HUES48 (cell line): Measurements from ENCODE around the gene RTCB.

Source experiments
- H3K27ac ChIP-seq: one replicate; pipeline ENCODE4 v1.7.0; 2013; ENCODE audit warnings: low read depth, low read length, inconsistent platforms
- H3K27me3 ChIP-seq: 2 replicates; pipeline ENCODE4 v1.6.1; 2013; ENCODE audit warnings: mild to moderate bottlenecking, low read length; ENCODE audit not compliant: control insufficient read depth, insufficient read depth
- H3K36me3 ChIP-seq: 2 replicates; pipeline ENCODE4 v1.6.1; 2013; ENCODE audit warnings: low read length; ENCODE audit not compliant: control insufficient read depth, insufficient read depth
- H3K4me1 ChIP-seq: 2 replicates; pipeline ENCODE4 v1.6.1; 2013; ENCODE audit warnings: mild to moderate bottlenecking, low read length; ENCODE audit not compliant: control insufficient read depth, insufficient read depth
- H3K4me3 ChIP-seq: 2 replicates; pipeline ENCODE4 v1.5.1; 2013; ENCODE audit warnings: mild to moderate bottlenecking, low read depth, low read length
- H3K9ac ChIP-seq: 2 replicates; pipeline ENCODE4 v1.6.1; 2013; ENCODE audit warnings: mild to moderate bottlenecking, low read depth, low read length, moderate library complexity
- H3K9me3 ChIP-seq: 2 replicates; pipeline ENCODE4 v1.6.1; 2013; ENCODE audit warnings: low read length; ENCODE audit not compliant: control insufficient read depth, insufficient read depth

The RTCB gene

DNA sequence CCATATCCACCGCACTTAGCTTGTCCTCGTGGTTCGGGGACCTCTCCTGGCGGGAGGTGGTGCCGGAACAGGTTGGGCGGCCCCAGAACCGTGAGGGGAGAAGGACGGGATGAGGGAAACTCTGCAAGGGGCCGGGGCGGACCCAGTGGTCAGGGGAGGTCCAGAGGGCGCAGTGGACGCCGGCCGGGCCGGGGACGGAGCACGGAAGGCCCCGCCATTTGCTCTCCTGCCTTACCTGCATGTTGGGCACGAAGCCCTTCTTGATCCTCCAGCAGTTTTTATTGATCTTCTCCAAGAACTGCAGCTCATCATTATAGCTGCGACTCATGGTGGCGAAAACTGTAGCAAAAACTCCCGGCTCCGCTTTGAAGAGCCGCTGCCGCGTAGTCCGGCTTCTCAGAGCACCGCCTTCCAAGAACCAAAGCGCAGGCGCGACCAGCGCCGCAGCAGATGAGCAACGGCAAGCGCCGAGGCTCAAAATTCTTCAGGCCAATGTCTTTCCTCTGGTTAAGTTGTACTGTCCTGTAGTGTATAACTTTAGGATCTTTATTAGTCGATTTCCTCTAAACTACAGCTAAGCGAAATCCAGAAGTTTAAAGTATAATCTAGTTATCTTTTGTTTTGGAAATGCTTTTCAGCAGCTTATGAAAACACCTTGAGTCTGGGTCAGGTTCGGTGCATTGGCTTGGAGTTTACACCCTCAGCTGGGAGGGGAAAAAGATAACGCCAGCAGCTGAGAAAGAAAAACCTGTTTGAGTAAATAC lies at the start of gene RTCB:
RTCB (minus strand) TSS at position 419 of the 764 bp plus-strand sequence; CDS start at position 328, 91 bp downstream.
- peak within 1 kb of the TSS; percentile 87 for H3K4me3 ChIP-seq
- H3K36me3 ChIP-seq = peaks cover 31% of the 10 kb centered on the region
- no peaks in the 10 kb centered on the region; the same call in 1 of the 2 replicates for H3K27me3 ChIP-seq
- H3K9me3 ChIP-seq = no peaks in the 10 kb centered on the region
- H3K9ac ChIP-seq = peak within 1 kb of the TSS; percentile 72
- H3K27ac ChIP-seq = peak within 1 kb of the TSS; percentile 85
- peaks cover 14% of the 10 kb centered on the region for H3K4me1 ChIP-seq

DNA sequence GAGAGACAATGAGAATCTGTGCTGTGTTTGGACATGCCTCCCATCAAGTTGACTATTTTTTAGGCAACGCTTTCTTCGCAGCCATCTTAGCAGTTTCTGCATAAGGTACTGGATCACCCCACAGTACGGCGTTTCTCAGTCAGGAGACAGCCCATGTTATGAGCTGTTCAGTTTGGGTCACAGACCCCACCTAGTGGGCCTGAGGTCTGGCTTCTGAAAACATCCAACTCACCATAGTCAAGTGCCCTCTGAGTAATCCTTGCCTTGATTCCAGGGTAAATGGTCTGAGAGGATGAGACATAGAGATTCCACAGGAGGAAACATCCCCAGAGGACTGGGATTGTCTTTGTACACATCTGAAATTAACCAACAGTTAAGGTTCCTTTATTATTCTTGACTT lies 45.0 kb upstream of the RTCB start:
- Histone ChIP-seq H3K4me3 (no peak overlapping the region), H3K27me3 (peaks cover 58% of the 10 kb centered on the region), H3K9me3 (no peaks in the 10 kb centered on the region), H3K36me3 (no peaks in the 10 kb centered on the region), H3K4me1 (no peaks in the 10 kb centered on the region), H3K27ac (no peak overlapping the region), H3K9ac (no peak overlapping the region)

DNA sequence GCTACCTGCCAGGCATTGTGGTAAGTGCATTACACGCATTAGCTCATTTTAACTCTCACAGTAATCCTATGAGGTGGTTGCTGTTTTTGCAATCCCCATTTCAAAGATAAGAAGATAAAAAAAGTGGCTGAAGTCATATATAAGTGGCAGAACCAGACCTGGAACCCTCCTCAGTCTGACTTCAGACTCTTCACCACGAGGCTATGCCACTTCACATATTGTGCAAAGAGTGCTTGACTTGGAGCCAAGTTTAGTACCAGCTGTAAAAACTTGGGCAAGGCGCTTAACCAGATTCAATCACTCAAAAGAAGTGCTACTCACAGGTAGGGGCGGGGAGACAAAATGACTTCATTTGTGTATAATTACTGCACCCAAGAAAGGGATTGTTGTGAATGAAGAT lies 36.9 kb upstream of the RTCB start:
- Histone ChIP-seq H3K36me3 (no peaks in the 10 kb centered on the region), H3K9ac (no peak overlapping the region), H3K27me3 (peaks cover 35% of the 10 kb centered on the region), H3K27ac (no peak overlapping the region), H3K4me3 (no peak overlapping the region), H3K4me1 (no peaks in the 10 kb centered on the region), H3K9me3 (no peaks in the 10 kb centered on the region)

DNA sequence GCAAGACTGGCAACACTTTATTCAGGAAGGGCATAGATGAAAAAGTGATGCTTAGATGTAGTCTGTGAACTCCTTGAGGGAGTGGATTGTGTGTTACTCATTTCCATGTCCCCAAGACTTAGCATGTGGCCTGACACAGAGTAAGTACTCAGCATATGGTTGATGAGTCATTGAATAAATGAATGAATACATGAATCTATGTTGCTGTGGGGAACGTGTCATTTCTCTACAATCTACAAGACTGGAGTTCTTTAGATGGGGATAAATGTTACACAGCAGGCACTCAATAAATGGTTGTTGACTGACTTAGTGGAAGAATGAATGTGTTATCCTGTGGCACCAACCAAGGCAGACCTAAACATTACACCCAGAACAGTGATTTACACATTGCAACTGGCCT lies 34.3 kb upstream of the RTCB start:
- Histone ChIP-seq H3K27ac (no peak overlapping the region), H3K4me1 (no peaks in the 10 kb centered on the region), H3K9me3 (no peaks in the 10 kb centered on the region)

DNA sequence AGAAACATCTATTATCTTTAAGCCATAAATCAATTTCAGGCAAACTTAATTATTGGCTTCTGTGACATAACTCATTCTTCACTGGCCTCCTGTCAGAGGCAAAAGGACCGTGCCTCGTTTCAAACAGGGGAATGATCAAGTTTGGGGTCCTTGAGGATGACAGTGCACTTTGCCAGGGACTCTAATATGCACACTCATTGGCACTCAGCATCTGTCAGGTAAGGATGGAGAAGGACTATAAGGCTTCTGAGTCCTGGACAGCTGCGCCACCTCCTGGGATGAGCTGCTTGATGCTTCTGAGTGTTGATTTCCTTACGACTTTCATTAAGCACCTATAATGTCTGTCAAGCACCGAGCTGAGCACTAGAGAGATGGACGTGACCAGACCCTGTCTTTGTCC lies 32.0 kb upstream of the RTCB start:
- no peak overlapping the region for H3K4me3 ChIP-seq
- H3K27ac ChIP-seq = no peak overlapping the region
- H3K9me3 ChIP-seq = no peaks in the 10 kb centered on the region
- H3K9ac ChIP-seq = no peak overlapping the region
- peaks cover 46% of the 10 kb centered on the region for H3K27me3 ChIP-seq
- H3K4me1 ChIP-seq = no peaks in the 10 kb centered on the region
- H3K36me3 ChIP-seq = no peaks in the 10 kb centered on the region

More for the DNA sequence above, 34.3 kb upstream of the RTCB start:
- no peaks in the 10 kb centered on the region for H3K36me3 ChIP-seq
- H3K4me3 ChIP-seq = no peak overlapping the region
- no peak overlapping the region for H3K9ac ChIP-seq
- peaks cover 36% of the 10 kb centered on the region for H3K27me3 ChIP-seq

DNA sequence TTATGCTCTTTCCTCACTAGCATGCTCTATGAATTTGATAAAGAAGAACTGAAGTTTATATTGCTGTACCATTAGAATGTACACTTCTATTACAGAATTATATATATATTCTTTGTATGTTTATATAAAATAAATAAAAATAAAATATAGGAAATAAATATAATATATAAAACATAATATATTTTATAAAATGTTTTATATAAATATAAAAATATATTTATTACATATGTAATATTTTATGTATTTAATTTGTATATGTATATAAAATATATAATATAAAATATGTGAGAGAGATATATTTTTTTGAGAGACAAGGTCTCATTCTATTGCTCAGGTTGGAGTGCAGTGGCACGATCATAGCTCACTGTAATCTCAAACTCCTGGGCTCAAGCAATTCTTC lies 18.3 kb upstream of the RTCB start:
- H3K4me1 ChIP-seq = no peaks in the 10 kb centered on the region
- no peak overlapping the region for H3K4me3 ChIP-seq
- no peaks in the 10 kb centered on the region for H3K9me3 ChIP-seq
- no peak overlapping the region for H3K27ac ChIP-seq
- H3K9ac ChIP-seq = no peak overlapping the region
- no peaks in the 10 kb centered on the region for H3K36me3 ChIP-seq
- peaks cover 29% of the 10 kb centered on the region for H3K27me3 ChIP-seq

DNA sequence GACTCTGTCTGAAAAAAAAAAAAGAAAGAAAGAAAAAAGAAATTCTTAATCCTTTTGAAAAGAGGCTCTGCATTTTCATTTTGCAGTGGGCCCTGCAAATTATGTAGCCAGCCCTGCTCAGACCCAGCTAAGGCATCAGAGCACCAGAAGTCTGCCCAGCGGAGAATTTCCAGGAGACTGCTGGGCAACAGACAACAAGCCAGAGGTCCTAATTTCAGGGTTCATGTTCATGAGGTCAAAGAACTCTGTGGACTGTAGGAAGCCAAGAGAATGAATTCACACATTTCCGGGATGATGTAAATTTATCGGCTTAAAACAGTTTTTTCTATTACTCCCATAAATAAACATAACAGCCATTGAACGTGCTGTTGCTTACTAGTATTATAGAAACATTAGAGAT lies 14.8 kb upstream of the RTCB start:
- Histone ChIP-seq H3K4me1 (0 out of 2 replicates have a peak, but pooled peaks cover 5% of the 10 kb centered on the region), H3K27ac (no peak overlapping the region), H3K36me3 (no peaks in the 10 kb centered on the region), H3K4me3 (no peak overlapping the region), H3K9me3 (no peaks in the 10 kb centered on the region), H3K9ac (no peak overlapping the region), H3K27me3 (peaks cover 25% of the 10 kb centered on the region)

DNA sequence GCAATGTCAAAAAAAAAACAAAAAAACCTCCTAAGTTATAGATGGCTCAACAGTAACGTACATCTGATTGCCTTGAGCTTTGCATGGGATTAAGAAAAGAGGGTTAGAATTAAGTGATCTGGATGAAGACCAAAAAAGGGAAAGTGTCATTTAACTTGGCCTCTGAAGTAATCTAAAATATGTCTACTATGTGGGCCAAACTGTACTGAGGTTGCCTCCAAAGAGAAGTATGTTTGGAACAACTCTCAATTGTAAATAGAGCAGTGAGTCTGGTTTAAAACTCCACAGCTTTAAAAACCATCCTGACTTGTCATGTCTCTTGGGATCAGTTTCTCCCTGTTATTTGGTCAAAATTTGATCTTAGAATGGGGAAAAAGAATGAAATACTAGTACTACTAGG lies 11.6 kb upstream of the RTCB start:
- no peak overlapping the region for H3K27ac ChIP-seq
- no peaks in the 10 kb centered on the region for H3K9me3 ChIP-seq
- no peak overlapping the region for H3K4me3 ChIP-seq
- H3K27me3 ChIP-seq = peaks cover 33% of the 10 kb centered on the region
- H3K4me1 ChIP-seq = 0 out of 2 replicates have a peak, but pooled peaks cover 5% of the 10 kb centered on the region
- H3K36me3 ChIP-seq = no peaks in the 10 kb centered on the region
- H3K9ac ChIP-seq = no peak overlapping the region

DNA sequence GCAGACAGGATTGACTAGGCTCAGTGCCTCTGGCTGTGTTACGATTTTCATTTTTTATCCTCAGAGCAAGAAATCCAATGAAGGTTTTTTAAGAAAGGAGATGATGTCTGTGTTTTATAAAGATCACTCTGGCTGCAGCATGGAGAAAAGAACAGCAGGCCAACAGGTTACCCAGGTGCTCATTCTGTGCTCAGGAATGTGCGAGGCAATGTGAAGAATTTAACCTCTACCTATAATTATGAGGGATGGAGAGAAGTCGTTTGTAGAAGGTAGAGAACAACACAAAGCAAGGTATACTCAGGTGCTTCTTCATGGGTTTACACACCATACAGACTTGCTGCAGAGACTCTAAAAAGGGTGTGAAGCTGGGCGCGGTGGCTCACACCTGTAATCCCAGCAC lies 10.0 kb upstream of the RTCB start:
- H3K36me3 ChIP-seq = no peaks in the 10 kb centered on the region
- H3K4me3 ChIP-seq = no peak overlapping the region
- no peak overlapping the region for H3K9ac ChIP-seq
- H3K27me3 ChIP-seq = peaks cover 41% of the 10 kb centered on the region
- H3K4me1 ChIP-seq = 0 out of 2 replicates have a peak, but pooled peaks cover 5% of the 10 kb centered on the region
- no peak overlapping the region for H3K27ac ChIP-seq
- no peaks in the 10 kb centered on the region for H3K9me3 ChIP-seq

DNA sequence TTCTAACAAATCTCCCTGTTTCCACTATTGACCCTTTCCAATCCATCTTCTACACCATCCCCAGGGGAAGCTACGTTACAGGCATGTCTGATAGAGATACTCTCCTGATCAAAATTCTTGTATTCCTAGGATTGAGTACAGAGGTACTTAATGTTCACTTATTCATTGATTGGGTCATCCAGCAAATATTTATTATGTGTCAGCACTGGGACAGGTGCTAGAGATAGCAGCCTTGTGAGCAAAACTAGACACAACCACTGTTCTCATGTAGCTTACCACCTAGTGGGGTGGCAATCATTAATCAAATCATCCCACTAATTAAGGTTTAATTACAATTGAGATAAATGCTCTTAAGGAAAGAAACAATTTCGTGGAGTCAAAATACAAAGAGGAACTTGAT lies 9.4 kb upstream of the RTCB start:
- Histone ChIP-seq H3K4me3 (no peak overlapping the region), H3K27ac (no peak overlapping the region), H3K9ac (no peak overlapping the region), H3K27me3 (peaks cover 41% of the 10 kb centered on the region), H3K9me3 (no peaks in the 10 kb centered on the region), H3K4me1 (0 out of 2 replicates have a peak, but pooled peaks cover 5% of the 10 kb centered on the region), H3K36me3 (no peaks in the 10 kb centered on the region)

DNA sequence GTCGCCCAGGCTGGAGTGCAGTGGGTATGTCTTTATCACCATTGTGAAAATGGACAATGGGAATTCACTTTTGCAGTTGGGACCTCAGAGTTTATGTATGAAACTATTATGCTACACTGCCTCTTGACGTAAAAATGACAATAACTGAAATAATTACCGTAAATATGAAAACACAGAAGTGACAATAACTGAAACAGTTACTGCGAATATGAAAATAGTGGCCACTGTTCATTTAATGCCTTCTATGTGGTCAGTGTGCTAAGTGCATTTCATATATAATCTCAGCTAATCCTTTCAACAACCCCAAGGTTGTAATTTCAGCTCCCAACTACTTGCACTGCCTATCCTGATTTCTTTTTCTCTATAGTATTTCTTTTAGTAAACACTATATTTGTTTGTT lies 5.9 kb upstream of the RTCB start:
- no peak overlapping the region for H3K27ac ChIP-seq
- peaks cover 31% of the 10 kb centered on the region for H3K27me3 ChIP-seq
- 0 out of 2 replicates have a peak, but pooled peaks cover 3% of the 10 kb centered on the region for H3K4me1 ChIP-seq
- H3K9me3 ChIP-seq = no peaks in the 10 kb centered on the region
- H3K4me3 ChIP-seq = no peak overlapping the region
- H3K9ac ChIP-seq = no peak overlapping the region
- H3K36me3 ChIP-seq = no peaks in the 10 kb centered on the region
